HAP-1 (cell line): ENCODE results near the gene DENND1A.

Experiments used
- DNase-seq, 2 experiments: peaks; one replicate each; pipeline ENCODE4 v3.0.0-alpha.2; 2016 to 2020; ENCODE audit warnings: low spot score in 2 of 2
- H3K27me3 ChIP-seq: fragments of 250-450 bp; sonication (Bioruptor Pico); 2 replicates; pipeline ENCODE4 v1.5.1; 2020; ENCODE audit warnings: low read depth, mild to moderate bottlenecking, moderate library complexity
- H3K36me3 ChIP-seq: fragments of 250-450 bp; sonication (Bioruptor Pico); replicated peaks from 2 replicates; pipeline ENCODE4 v1.5.1; 2020; ENCODE audit warnings: mild to moderate bottlenecking
- H3K4me1 ChIP-seq: fragments of 250-450 bp; sonication (Bioruptor Pico); 2 replicates; pipeline ENCODE4 v1.5.1; 2020; ENCODE audit warnings: mild to moderate bottlenecking
- H3K4me3 ChIP-seq: fragments of 250-450 bp; sonication (Bioruptor Pico); 2 replicates; pipeline ENCODE4 v1.5.1; 2020; ENCODE audit warnings: mild to moderate bottlenecking, moderate library complexity
- H3K9me3 ChIP-seq: fragments of 250-450 bp; sonication (Bioruptor Pico); 2 replicates; pipeline ENCODE4 v1.5.1; 2020; ENCODE audit warnings: mild to moderate bottlenecking, moderate library complexity
- in situ Hi-C: fragments of 300-500 bp; cut with MboI; formaldehyde crosslinking; loops from 3 replicates; pipeline ENCODE4 v1.14.3; 2020; ENCODE audit warnings: low sequenced_read_pairs, inconsistent platforms, mixed read lengths

The DENND1A gene

GRCh38 chr9:123657941-123658340, 272.0 kb downstream of the DENND1A start:
- no peaks in the 10 kb centered on the region for H3K36me3 ChIP-seq
- in situ Hi-C loops: no loop called here
- no peaks in the 10 kb centered on the region for H3K9me3 ChIP-seq
- H3K27me3 ChIP-seq: no peaks in the 10 kb centered on the region
- no peak overlapping the region for H3K4me3 ChIP-seq
- H3K4me1 ChIP-seq: peaks cover 21% of the 10 kb centered on the region
- peak in 1 of 2 experiments; percentile 19 for DNase-seq

GRCh38 chr9:123657099-123657498, 272.8 kb downstream of the DENND1A start:
- peak in 1 of 2 experiments; percentile 25 for DNase-seq
- Histone ChIP-seq H3K9me3 (no peaks in the 10 kb centered on the region), H3K36me3 (no peaks in the 10 kb centered on the region), H3K27me3 (no peaks in the 10 kb centered on the region), H3K4me3 (no peak overlapping the region), H3K4me1 (peaks cover 26% of the 10 kb centered on the region)
- in situ Hi-C loops: no loop called here

DNA sequence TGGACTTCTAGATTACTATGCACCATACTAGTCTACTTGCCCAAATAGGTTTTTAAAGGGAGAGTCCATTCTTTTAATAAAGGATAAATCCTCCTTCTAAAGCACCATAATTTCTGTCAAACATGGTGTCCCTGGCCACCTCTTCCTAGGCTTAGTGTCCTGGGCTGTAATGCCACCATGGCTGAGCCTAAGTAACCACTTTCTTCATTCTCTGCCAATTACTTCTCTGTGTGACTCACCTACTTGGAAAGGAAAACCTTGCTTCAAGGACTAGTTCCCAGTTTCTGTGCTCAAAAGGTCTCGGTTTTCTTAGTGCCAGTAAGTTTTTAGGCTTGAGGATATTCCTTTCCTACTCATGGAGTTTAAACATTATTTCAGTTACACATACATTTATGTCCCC, 273.4 kb downstream of the DENND1A start:
- no peaks in the 10 kb centered on the region for H3K27me3 ChIP-seq
- no peak for DNase-seq
- no peaks in the 10 kb centered on the region for H3K36me3 ChIP-seq
- no peaks in the 10 kb centered on the region for H3K9me3 ChIP-seq
- H3K4me1 ChIP-seq: peaks cover 26% of the 10 kb centered on the region
- no peak overlapping the region for H3K4me3 ChIP-seq
- in situ Hi-C loops: no loop called here

DNA sequence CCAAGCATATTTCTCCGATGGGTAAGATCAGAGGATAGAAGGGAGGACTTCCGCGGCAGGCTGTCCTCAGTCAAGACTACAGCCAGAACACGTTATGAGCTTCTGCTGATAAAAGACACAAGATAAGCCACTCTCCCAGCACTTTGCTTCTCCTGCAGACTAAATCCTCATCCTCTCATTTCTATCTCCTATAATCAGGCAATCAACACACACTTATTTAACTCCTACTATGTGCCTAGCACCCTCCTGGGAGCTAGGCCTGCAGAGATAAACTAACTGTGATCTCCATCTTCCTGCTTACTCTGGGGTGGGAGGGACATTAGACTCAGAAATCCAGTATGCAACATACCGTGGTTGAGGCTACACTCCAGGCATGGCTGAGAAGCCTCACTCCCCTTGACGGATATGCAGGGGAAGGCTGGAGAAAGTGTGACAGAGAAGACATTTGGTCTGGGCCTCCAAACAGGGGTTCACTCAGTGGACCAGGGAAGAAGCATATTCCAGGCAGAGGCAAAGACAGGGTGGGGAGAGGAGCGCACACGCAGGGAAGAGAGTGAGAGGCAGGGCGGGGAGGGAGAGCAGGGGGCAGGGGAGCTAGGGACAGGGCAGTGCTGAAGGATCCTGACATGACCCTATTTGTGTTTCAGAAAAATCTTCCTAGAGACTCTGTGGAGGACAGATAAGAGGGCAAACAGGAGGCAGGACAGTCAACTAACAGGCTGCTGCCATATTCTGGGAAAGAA, 274.1 kb downstream of the DENND1A start:
- Histone ChIP-seq H3K36me3 (no peaks in the 10 kb centered on the region), H3K4me1 (peaks cover 26% of the 10 kb centered on the region), H3K4me3 (no peak overlapping the region), H3K9me3 (no peaks in the 10 kb centered on the region), H3K27me3 (no peaks in the 10 kb centered on the region)
- no peak for DNase-seq
- in situ Hi-C loops: no loop called here

GRCh38 chr9:123654994-123655637, 274.8 kb downstream of the DENND1A start:
- peaks cover 23% of the 10 kb centered on the region for H3K4me1 ChIP-seq
- H3K9me3 ChIP-seq: no peaks in the 10 kb centered on the region
- no peaks in the 10 kb centered on the region for H3K27me3 ChIP-seq
- in situ Hi-C loops: no loop called here
- H3K4me3 ChIP-seq: no peak overlapping the region
- no peaks in the 10 kb centered on the region for H3K36me3 ChIP-seq
- no peak for DNase-seq

DNA sequence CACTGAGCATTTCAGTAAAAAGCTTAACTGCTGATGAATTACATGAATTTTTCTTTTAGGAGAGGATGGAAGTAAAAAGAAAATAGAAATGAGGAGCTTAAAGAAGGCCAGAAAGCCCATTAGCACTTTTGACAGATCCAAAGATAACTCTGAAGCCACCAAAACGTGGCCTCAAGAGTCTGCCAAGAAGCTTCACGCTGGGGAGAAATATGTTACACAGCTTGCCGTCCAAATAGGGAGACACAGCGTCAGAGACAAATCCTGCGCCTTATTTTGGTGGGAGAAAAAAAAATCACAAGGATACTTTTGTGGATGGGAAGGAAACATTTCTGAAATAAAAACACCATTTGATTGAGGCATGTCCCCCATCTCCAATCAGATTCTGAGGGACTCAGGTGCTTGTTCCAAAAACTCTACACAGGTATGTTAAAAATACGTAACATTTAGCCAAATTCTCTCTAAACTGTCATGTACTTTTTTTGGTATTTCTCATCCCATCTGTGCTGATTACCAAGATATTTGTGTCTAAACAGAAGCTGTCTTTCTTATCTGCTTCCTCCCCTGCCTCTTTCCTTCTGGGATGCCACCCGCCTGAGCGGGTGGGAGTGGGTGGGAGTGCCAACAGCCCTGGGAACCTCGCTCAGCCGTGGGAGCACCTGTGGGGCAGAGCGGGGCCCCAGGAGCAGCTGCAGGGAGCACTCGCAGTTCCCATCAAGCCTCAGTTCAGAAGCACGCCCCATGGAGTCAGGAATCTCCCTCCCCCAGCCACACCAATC, 275.5 kb downstream of the DENND1A start:
- H3K4me1 ChIP-seq: peaks cover 17% of the 10 kb centered on the region
- H3K27me3 ChIP-seq: no peaks in the 10 kb centered on the region
- no peaks in the 10 kb centered on the region for H3K36me3 ChIP-seq
- no peak for DNase-seq
- in situ Hi-C loops: no loop called here
- H3K4me3 ChIP-seq: no peak overlapping the region
- no peaks in the 10 kb centered on the region for H3K9me3 ChIP-seq

GRCh38 chr9:123652416-123652815, 277.5 kb downstream of the DENND1A start:
- in situ Hi-C loops: no loop called here
- DNase-seq: no peak
- no peaks in the 10 kb centered on the region for H3K27me3 ChIP-seq
- no peak overlapping the region for H3K4me3 ChIP-seq
- no peaks in the 10 kb centered on the region for H3K36me3 ChIP-seq
- no peaks in the 10 kb centered on the region for H3K9me3 ChIP-seq
- H3K4me1 ChIP-seq: peaks cover 11% of the 10 kb centered on the region

DNA sequence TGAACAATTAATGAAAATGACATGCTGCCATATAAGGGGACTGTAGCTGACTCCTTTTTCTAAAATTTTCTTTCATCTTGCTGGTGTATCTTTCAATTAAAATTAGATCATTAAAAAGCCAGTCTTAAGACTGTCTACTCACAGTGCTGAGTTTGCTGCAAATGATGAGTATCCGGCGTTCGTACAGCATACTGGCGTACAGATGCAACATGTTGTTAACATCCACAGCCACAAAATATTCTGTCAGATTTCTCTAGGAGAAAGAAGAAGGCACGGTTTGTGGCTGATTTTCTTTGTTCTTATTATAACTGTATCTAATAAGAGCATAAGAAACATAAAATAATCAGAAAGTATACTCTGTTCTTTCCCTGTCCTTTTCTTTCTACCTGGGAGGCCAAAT, 278.1 kb downstream of the DENND1A start:
- H3K4me3 ChIP-seq: no peak overlapping the region
- peaks cover 10% of the 10 kb centered on the region for H3K4me1 ChIP-seq
- H3K9me3 ChIP-seq: no peaks in the 10 kb centered on the region
- no peaks in the 10 kb centered on the region for H3K36me3 ChIP-seq
- no peaks in the 10 kb centered on the region for H3K27me3 ChIP-seq
- no peak for DNase-seq
- in situ Hi-C loops: no loop called here

DNA sequence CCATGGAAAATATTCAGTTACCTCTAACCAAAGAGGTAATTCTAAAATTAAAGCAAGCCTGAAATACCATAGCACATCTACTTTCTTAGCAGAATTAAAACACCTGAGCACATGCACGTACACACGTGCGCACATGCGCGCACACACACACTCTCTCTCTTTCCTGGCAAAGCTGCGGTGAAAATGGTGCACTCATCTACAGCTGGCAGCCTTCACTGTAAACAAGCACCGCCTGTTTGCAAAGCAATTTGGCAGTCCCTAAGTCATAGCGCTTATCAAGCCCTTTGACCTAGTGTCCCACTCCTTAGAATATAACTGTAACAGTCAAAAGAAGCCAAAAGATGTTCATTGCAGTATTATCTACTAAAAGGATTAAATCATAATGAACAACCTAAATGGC, 278.7 kb downstream of the DENND1A start:
- Histone ChIP-seq H3K9me3 (no peaks in the 10 kb centered on the region), H3K36me3 (no peaks in the 10 kb centered on the region), H3K27me3 (no peaks in the 10 kb centered on the region), H3K4me1 (peaks cover 10% of the 10 kb centered on the region), H3K4me3 (no peak overlapping the region)
- in situ Hi-C loops: no loop called here
- no peak for DNase-seq

GRCh38 chr9:123649909-123650308, 280.0 kb downstream of the DENND1A start:
- DNase-seq: no peak
- no peak overlapping the region for H3K4me3 ChIP-seq
- H3K4me1 ChIP-seq: peaks cover 10% of the 10 kb centered on the region
- no peaks in the 10 kb centered on the region for H3K27me3 ChIP-seq
- H3K9me3 ChIP-seq: no peaks in the 10 kb centered on the region
- H3K36me3 ChIP-seq: no peaks in the 10 kb centered on the region
- in situ Hi-C loops: no loop called here

DNA sequence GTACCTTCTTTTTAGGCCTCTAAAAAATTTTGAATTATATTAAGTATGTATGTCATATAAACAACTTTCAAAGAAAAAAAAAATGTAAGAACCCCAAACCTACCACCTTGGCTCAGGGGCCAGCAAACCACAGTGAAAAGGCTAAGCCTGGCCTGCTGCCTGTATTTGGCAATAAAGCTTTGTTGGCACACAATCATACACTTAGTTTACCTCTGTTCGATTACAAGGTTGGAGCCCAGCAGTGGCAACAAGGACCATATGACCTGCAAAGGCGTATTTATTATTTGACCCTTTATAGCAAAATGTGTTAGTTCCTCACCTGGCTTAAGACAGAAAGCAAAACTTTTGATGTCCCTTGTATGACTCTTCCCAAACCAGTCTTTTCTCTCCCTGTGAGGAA, 282.8 kb downstream of the DENND1A start:
- H3K4me3 ChIP-seq: no peak overlapping the region
- in situ Hi-C loops: no loop called here
- no peaks in the 10 kb centered on the region for H3K9me3 ChIP-seq
- H3K36me3 ChIP-seq: no peaks in the 10 kb centered on the region
- DNase-seq: no peak
- peaks cover 8% of the 10 kb centered on the region for H3K4me1 ChIP-seq
- H3K27me3 ChIP-seq: no peaks in the 10 kb centered on the region

- H3K4me3 ChIP-seq: no peak overlapping the region
- peaks cover 16% of the 10 kb centered on the region for H3K4me1 ChIP-seq
- no peaks in the 10 kb centered on the region for H3K27me3 ChIP-seq
- no peaks in the 10 kb centered on the region for H3K36me3 ChIP-seq
- DNase-seq: no peak
- in situ Hi-C loops: no loop called here
- no peaks in the 10 kb centered on the region for H3K9me3 ChIP-seq
Observed at GRCh38 chr9:123645762-123646161, 284.2 kb downstream of the DENND1A start.

DNA sequence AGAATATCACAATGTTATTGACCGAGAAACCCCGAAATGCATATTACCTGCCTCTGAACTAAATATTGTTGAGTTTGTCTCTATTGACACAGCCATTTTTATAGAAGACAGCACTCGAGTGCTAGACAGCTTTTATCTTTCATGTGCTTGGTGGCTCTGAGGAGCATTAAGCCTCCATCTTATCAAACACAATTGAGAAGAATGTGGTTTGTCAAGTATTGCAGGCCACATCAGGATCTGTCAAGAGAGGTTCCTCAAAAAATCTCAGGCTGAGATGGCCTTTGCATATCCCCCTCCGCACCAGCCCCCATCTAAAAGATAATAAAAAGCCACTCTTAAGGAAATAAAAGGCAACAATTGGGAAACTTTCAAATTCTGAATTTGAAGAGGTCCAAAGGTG, 284.8 kb downstream of the DENND1A start:
- H3K4me1 ChIP-seq: peaks cover 21% of the 10 kb centered on the region
- H3K4me3 ChIP-seq: no peak overlapping the region
- H3K9me3 ChIP-seq: no peaks in the 10 kb centered on the region
- H3K27me3 ChIP-seq: no peaks in the 10 kb centered on the region
- no peaks in the 10 kb centered on the region for H3K36me3 ChIP-seq
- in situ Hi-C loops: no loop called here
- no peak for DNase-seq

DNA sequence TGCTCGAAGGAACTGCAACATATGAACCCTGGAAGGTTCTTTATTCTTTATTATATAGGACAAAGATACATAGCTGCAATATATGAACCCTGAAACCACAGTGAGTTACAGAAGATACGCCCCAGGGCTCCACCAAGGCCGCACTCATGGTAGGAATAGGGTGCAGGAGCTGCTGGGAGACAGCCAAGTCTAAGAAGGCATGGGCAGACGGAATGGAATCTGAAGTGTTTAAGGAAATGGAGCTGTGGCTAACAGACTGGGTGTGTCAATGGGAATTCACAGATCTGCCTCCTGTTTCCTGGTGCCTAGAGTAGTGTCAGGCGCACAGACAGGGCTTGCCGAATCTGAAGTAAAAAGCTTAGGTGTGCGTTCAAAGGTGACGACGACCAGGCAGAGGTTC, 286.4 kb downstream of the DENND1A start:
- no peaks in the 10 kb centered on the region for H3K27me3 ChIP-seq
- peaks cover 26% of the 10 kb centered on the region for H3K4me1 ChIP-seq
- no peak overlapping the region for H3K4me3 ChIP-seq
- no peaks in the 10 kb centered on the region for H3K36me3 ChIP-seq
- DNase-seq: no peak
- no peaks in the 10 kb centered on the region for H3K9me3 ChIP-seq
- in situ Hi-C loops: no loop called here
